ENCODE results near the gene BACH2.

The BACH2 gene

GRCh38 chr6:90194371-90194841 is 102.2 kb downstream of the BACH2 start:
- DNase-seq (ENCODE audit: low read depth), result peak; percentile 74
- no peak for TF ChIP-seq CTCF (conservative IDR thresholded peaks at IDR 0.05; ENCODE audit: low read depth, low read length)
- no peak overlapping the region for H3K4me3 ChIP-seq (ENCODE audit: low read depth, low read length)

- H3K4me3 ChIP-seq (ENCODE audit: low read depth, low read length), result no peak overlapping the region
- no peak for DNase-seq (ENCODE audit: low read depth)
- TF ChIP-seq CTCF (conservative IDR thresholded peaks at IDR 0.05; ENCODE audit: low read depth, low read length), result no peak
Observed at GRCh38 chr6:90193359-90193758, 103.3 kb downstream of the BACH2 start.

GRCh38 chr6:90192857-90193256 is 103.8 kb downstream of the BACH2 start:
- TF ChIP-seq CTCF (conservative IDR thresholded peaks at IDR 0.05; ENCODE audit: low read depth, low read length), result no peak
- H3K4me3 ChIP-seq (ENCODE audit: low read depth, low read length), result no peak overlapping the region
- DNase-seq (ENCODE audit: low read depth), result no peak

GRCh38 chr6:90190752-90191395 is 105.8 kb downstream of the BACH2 start:
- no peak overlapping the region for H3K4me3 ChIP-seq (ENCODE audit: low read depth, low read length)

GRCh38 chr6:90190131-90190530 is 106.5 kb downstream of the BACH2 start:
- no peak for TF ChIP-seq CTCF (conservative IDR thresholded peaks at IDR 0.05; ENCODE audit: low read depth, low read length)
- no peak overlapping the region for H3K4me3 ChIP-seq (ENCODE audit: low read depth, low read length)
- no peak for DNase-seq (ENCODE audit: low read depth)

More at GRCh38 chr6:90190752-90191395, 105.8 kb downstream of the BACH2 start:
- no peak for TF ChIP-seq CTCF (conservative IDR thresholded peaks at IDR 0.05; ENCODE audit: low read depth, low read length)
- no peak for DNase-seq (ENCODE audit: low read depth)

GRCh38 chr6:90187437-90188121 is 109.1 kb downstream of the BACH2 start:
- no peak overlapping the region for H3K4me3 ChIP-seq (ENCODE audit: low read depth, low read length)
- TF ChIP-seq CTCF (conservative IDR thresholded peaks at IDR 0.05; ENCODE audit: low read depth, low read length), result no peak
- DNase-seq (ENCODE audit: low read depth), result no peak
